GM12864 (cell line): ENCODE measurements around the gene SERINC5.
"Not testable (repeated sequence)": the region's sequence is repeated elsewhere in the genome, so short reads cannot be mapped to it uniquely, and the experiment has no call there.

Experiments
- DNase-seq: peaks from one replicate; pipeline ENCODE4 v3.0.0-alpha.2; 2011; ENCODE audit warnings: low read depth
- H3K4me3 ChIP-seq: 2 replicates; pipeline ENCODE4 v1.5.1; 2011; ENCODE audit warnings: mild to moderate bottlenecking, low read depth, low read length, control low read depth
- CTCF ChIP-seq: IDR thresholded peaks from 2 replicates; pipeline ENCODE4 v1.5.1; 2011; ENCODE audit warnings: low read depth, mild to moderate bottlenecking, moderate library complexity, low read length, control low read depth, inconsistent platforms; ENCODE audit errors: missing control alignments

SERINC5 gene

GRCh38 chr5:80211327-80211726 is 44.5 kb downstream of the SERINC5 start:
- no peak overlapping the region for H3K4me3 ChIP-seq
- no peak for TF ChIP-seq CTCF
- DNase-seq = no peak

- DNase-seq = no peak
- no peak for TF ChIP-seq CTCF
- H3K4me3 ChIP-seq = no peak overlapping the region
These were observed 45.8 kb downstream of the SERINC5 start for GRCh38 chr5:80210014-80210413.

GRCh38 chr5:80208381-80208780 is 47.5 kb downstream of the SERINC5 start:
- H3K4me3 ChIP-seq = no peak overlapping the region
- no peak for DNase-seq
- no peak for TF ChIP-seq CTCF

- H3K4me3 ChIP-seq = no peak overlapping the region
- DNase-seq = no peak
- TF ChIP-seq CTCF = no peak
These were observed 48.0 kb downstream of the SERINC5 start for GRCh38 chr5:80207832-80208231.

- no peak for DNase-seq
- H3K4me3 ChIP-seq = no peak overlapping the region
- TF ChIP-seq CTCF = no peak
These were observed 49.6 kb downstream of the SERINC5 start for GRCh38 chr5:80206282-80206681.

GRCh38 chr5:80205846-80206245 is 50.0 kb downstream of the SERINC5 start:
- no peak for TF ChIP-seq CTCF
- no peak for DNase-seq
- no peak overlapping the region for H3K4me3 ChIP-seq

GRCh38 chr5:80204808-80205614 is 50.8 kb downstream of the SERINC5 start:
- H3K4me3 ChIP-seq = no peak overlapping the region
- no peak for TF ChIP-seq CTCF
- no peak for DNase-seq

- not testable (repeated sequence) for DNase-seq, H3K4me3 ChIP-seq
These were observed 54.1 kb downstream of the SERINC5 start for GRCh38 chr5:80201763-80202162.
